Natural killer cell (primary cell): ENCODE results near the gene CX3CR1. TPM values are rescaled to one million over a fixed set of nuclear protein-coding genes. Genes with fewer than 3 reads are reported as not detected.
A peak's percentile ranks its signal among the peaks of the same experiment; 100 is the strongest.

Experiments used
- ATAC-seq, 3 donors: fragments of 150-1000 bp in 2 of 3; fragments of 200-7000 bp in 1 of 3; cut with Tn5 transposase; 1 replicate in 1 of 3; 2 replicates in 2 of 3; pipeline ENCODE4 v1.10.0; 2021; ENCODE audit warnings: mild to moderate bottlenecking in 2 of 3, moderate library complexity in 2 of 3
- DNase-seq, 2 donors: peaks; one replicate each; pipeline versions ENCODE4 v3.0.0 to v3.0.0-alpha.2; 2013 to 2021; ENCODE audit warnings: mixed read lengths in 1 of 2
- H3K27ac ChIP-seq: one replicate; pipeline ENCODE4 v1.5.1; 2013; ENCODE audit warnings: mild to moderate bottlenecking, low read length
- H3K27me3 ChIP-seq: one replicate; pipeline ENCODE4 v1.6.1; 2013; ENCODE audit warnings: low read length; ENCODE audit not compliant: control insufficient read depth, insufficient read depth
- H3K36me3 ChIP-seq: one replicate; pipeline ENCODE4 v1.6.1; 2013; ENCODE audit warnings: low read length; ENCODE audit not compliant: control insufficient read depth, insufficient read depth
- H3K4me1 ChIP-seq: one replicate; pipeline ENCODE4 v1.6.1; 2013; ENCODE audit warnings: low read length; ENCODE audit not compliant: control insufficient read depth, insufficient read depth
- H3K4me3 ChIP-seq: one replicate; pipeline ENCODE4 v1.5.1; 2013; ENCODE audit warnings: low read length
- H3K9me3 ChIP-seq: one replicate; pipeline ENCODE4 v1.6.1; 2013; ENCODE audit warnings: low read length; ENCODE audit not compliant: control insufficient read depth, insufficient read depth
- H3K27ac Mint-ChIP-seq, 2 donors: one replicate each; pipeline ENCODE4 v1.8.0; 2022; ENCODE audit warnings: mild to moderate bottlenecking in 2 of 2, mixed read lengths in 2 of 2, moderate library complexity in 1 of 2
- H3K27me3 Mint-ChIP-seq, 2 donors: one replicate each; pipeline ENCODE4 v1.8.0; 2022; ENCODE audit warnings: low read depth in 2 of 2, mixed read lengths in 2 of 2
- H3K36me3 Mint-ChIP-seq: one replicate; pipeline ENCODE4 v1.8.0; 2022; ENCODE audit warnings: mixed read lengths
- H3K4me1 Mint-ChIP-seq, 2 donors: one replicate each; pipeline ENCODE4 v1.8.0; 2022; ENCODE audit warnings: mixed read lengths in 2 of 2
- H3K4me3 Mint-ChIP-seq: one replicate; pipeline ENCODE4 v1.8.0; 2022; ENCODE audit warnings: mild to moderate bottlenecking, moderate library complexity, mixed read lengths
- H3K9me3 Mint-ChIP-seq, 2 donors: one replicate each; pipeline ENCODE4 v1.8.0; 2022; ENCODE audit warnings: mixed read lengths in 2 of 2
- CTCF ChIP-seq: fragments of 200-600 bp; IDR thresholded peaks from one replicate; pipeline ENCODE4 v1.8.0; 2022; ENCODE audit warnings: antibody characterized with exemption
- WGBS: methylation state at CpG from one replicate; pipeline ENCODE4 v1.1.7; 2013; ENCODE audit warnings: missing lambda C conversion rate; ENCODE audit not compliant: insufficient coverage; 5-methylcytosine and 5-hydroxymethylcytosine counted together
- intact Hi-C: fragments of 100-400 bp; cut with micrococcal nuclease; formaldehyde crosslinking; loops from one replicate; pipeline ENCODE4 v1.14.2; 2022
- total RNA-seq, 4 donors: library from RNA; stranded (reverse); fragments of 120-200 nt in 1 of 4; gene quantifications; one replicate each; pipeline versions ENCODE4 v1.2.3 to v1.2.4, GENCODE V29; 2013 to 2022

Gene CX3CR1
- total RNA-seq, 3 donors from 2014 or later (not counting 1 experiment from before 2014, with no cell fraction given) = 203 to 459 (median 405) TPM

GRCh38 chr3:39272191-39272590 is 7.6 kb downstream of the CX3CR1 start:
- TF ChIP-seq CTCF = no peak
- intact Hi-C loops = loop anchor here (1.0 kb wide), 1 partner anchor 8 kb away; the partner anchor contains the start of gene CX3CR1
- WGBS = 32% methylated on average over 2 of the region's 2 CpGs
- H3K4me1 Mint-ChIP-seq = peaks cover 95 to 96% of the 10 kb centered on the region in 2 donors
- peak overlapping the region; percentile 81 for H3K4me3 Mint-ChIP-seq
- Histone ChIP-seq H3K4me3 (no peak overlapping the region), H3K36me3 (peaks cover 44% of the 10 kb centered on the region), H3K27ac (peak overlapping the region; percentile 90), H3K9me3 (no peaks in the 10 kb centered on the region), H3K27me3 (no peaks in the 10 kb centered on the region), H3K4me1 (peaks cover 74% of the 10 kb centered on the region)
- DNase-seq = no peak
- ATAC-seq = no peak
- H3K36me3 Mint-ChIP-seq = peaks cover 28% of the 10 kb centered on the region
- no peaks in the 10 kb centered on the region for H3K9me3 Mint-ChIP-seq
- H3K27ac Mint-ChIP-seq = peak overlapping the region; percentile 91 to 92
- H3K27me3 Mint-ChIP-seq = no peaks in the 10 kb centered on the region

DNA sequence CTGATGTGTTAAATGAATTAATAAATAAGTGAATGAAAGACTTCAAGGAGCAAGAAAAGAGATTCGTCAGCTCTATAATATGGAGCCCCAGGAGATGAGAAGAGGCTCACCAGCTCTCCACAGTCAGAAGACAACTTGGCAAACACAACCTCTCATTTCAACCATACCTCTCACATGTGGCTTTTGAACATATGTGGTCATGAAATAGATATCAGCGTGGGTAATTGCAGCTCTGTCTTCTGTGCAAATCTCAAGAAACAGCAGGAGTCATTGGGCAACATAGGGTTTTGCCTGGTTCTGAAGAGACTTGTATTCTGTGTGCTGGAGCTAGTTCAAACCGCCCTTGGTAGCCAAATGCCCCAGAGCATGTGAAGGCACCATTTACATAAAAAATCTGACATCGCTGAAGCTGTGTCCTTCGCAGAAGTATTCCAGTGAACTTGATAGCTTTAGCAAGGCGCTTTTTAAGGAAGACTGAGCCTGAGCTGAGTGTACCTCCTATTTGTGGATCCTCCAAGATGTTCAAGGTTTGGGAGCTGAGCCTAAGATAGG is 8.4 kb downstream of the CX3CR1 start:
- Mint-ChIP-seq H3K27me3 (no peaks in the 10 kb centered on the region), H3K9me3 (no peaks in the 10 kb centered on the region), H3K36me3 (peaks cover 23% of the 10 kb centered on the region), H3K27ac (peak overlapping the region; percentile 91 to 92), H3K4me1 (peaks cover 91 to 95% of the 10 kb centered on the region in 2 donors), H3K4me3 (peak overlapping the region; percentile 81)
- TF ChIP-seq CTCF = no peak
- intact Hi-C loops = loop anchor here (1.0 kb wide), 1 partner anchor 8 kb away; no protein-coding TSS in a partner anchor
- peak; percentile 27 to 47 (median 38) for ATAC-seq
- Histone ChIP-seq H3K9me3 (no peaks in the 10 kb centered on the region), H3K36me3 (peaks cover 37% of the 10 kb centered on the region), H3K4me3 (no peak overlapping the region), H3K27ac (peak overlapping the region; percentile 90), H3K4me1 (peaks cover 76% of the 10 kb centered on the region), H3K27me3 (no peaks in the 10 kb centered on the region)
- DNase-seq = peak in 1 of 2 donors; percentile 30
- WGBS = 63% methylated on average over 6 of the region's 6 CpGs

DNA sequence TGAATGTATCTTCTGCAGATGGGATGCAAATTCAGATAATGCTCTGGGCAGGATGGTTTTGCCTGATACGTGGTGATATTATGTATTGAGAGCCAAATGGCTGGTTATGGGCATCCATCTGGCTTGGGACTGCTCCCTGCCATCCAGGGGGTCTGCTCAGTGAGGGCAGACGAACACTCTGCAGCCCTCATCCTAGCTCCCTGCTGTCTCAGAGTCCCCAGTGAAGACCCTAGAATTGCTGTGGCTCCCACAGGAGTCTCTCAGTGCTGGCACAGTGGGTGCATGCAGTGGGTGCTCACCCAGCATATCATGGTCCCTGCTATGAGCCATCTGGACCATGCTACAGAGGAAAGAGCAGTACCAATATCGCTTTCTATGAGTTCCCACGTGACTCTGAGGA is 10.3 kb downstream of the CX3CR1 start:
- 66% methylated on average over 4 of the region's 4 CpGs for WGBS
- H3K9me3 ChIP-seq = no peaks in the 10 kb centered on the region
- intact Hi-C loops = no loop called here
- DNase-seq (no peak), ATAC-seq (no peak)
- no peak overlapping the region for H3K4me3 ChIP-seq
- H3K27ac ChIP-seq = peak overlapping the region; percentile 90
- no peak for TF ChIP-seq CTCF
- H3K36me3 ChIP-seq = peaks cover 53% of the 10 kb centered on the region
- H3K27me3 ChIP-seq = no peaks in the 10 kb centered on the region
- Mint-ChIP-seq H3K27me3 (no peaks in the 10 kb centered on the region), H3K27ac (peak overlapping the region; percentile 91 to 92), H3K4me3 (peak overlapping the region; percentile 81), H3K4me1 (peaks cover 93 to 96% of the 10 kb centered on the region in 2 donors), H3K9me3 (peaks cover 0 to 2% of the 10 kb centered on the region in 2 donors), H3K36me3 (peaks cover 25% of the 10 kb centered on the region)
- peaks cover 91% of the 10 kb centered on the region for H3K4me1 ChIP-seq

DNA sequence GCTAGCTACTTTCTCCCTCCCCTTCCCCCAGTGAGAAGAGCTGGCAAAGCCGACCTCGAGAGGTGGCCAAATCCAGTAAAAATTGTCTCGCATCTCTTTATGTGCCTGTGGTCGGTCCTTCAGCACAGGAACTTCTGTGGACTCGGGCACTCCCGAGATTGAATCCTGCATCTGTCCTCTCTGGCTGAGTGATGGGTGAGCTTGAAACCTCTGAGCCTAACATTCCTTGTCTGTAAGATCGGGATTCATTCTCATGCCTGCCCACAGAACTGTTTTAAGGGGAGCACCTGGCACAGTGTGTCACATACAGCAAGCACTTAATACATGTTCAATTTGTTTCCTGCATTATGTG is 11.3 kb downstream of the CX3CR1 start:
- Histone ChIP-seq H3K27ac (peak overlapping the region; percentile 90), H3K9me3 (no peaks in the 10 kb centered on the region), H3K27me3 (no peaks in the 10 kb centered on the region), H3K4me3 (no peak overlapping the region), H3K36me3 (peaks cover 56% of the 10 kb centered on the region), H3K4me1 (peaks cover 91% of the 10 kb centered on the region)
- peaks cover 0 to 2% of the 10 kb centered on the region in 2 donors for H3K9me3 Mint-ChIP-seq
- no peak for DNase-seq
- H3K4me3 Mint-ChIP-seq = peak overlapping the region; percentile 81
- peaks cover 95 to 98% of the 10 kb centered on the region in 2 donors for H3K4me1 Mint-ChIP-seq
- no peak for TF ChIP-seq CTCF
- H3K27ac Mint-ChIP-seq = peak overlapping the region; percentile 91 to 92
- no peaks in the 10 kb centered on the region for H3K27me3 Mint-ChIP-seq
- no peak for ATAC-seq
- peaks cover 35% of the 10 kb centered on the region for H3K36me3 Mint-ChIP-seq
- intact Hi-C loops = no loop called here
- 68% methylated on average over 7 of the region's 7 CpGs for WGBS
